GM15510 (cell line): ENCODE data around the gene SERPINA4.

Experiments
- POLR2A ChIP-seq: IDR thresholded peaks from 3 replicates; pipeline ENCODE4 v1.6.1; 2011; ENCODE audit warnings: borderline replicate concordance; ENCODE audit not compliant: insufficient read length; ENCODE audit errors: extremely low read depth

The SERPINA4 gene

GRCh38 chr14:94591073-94591472 lies 29.8 kb downstream of the SERPINA4 start:
- TF ChIP-seq POLR2A, result no peak

GRCh38 chr14:94591871-94592270 lies 30.6 kb downstream of the SERPINA4 start:
- TF ChIP-seq POLR2A, result no peak

- no peak for TF ChIP-seq POLR2A
Observed at GRCh38 chr14:94592457-94592856, 31.2 kb downstream of the SERPINA4 start.

GRCh38 chr14:94593376-94593748 lies 32.1 kb downstream of the SERPINA4 start:
- TF ChIP-seq POLR2A, result no peak

- no peak for TF ChIP-seq POLR2A
Observed at GRCh38 chr14:94593749-94594431, 32.6 kb downstream of the SERPINA4 start.

- no peak for TF ChIP-seq POLR2A
Observed at GRCh38 chr14:94594441-94594840, 33.2 kb downstream of the SERPINA4 start.

- TF ChIP-seq POLR2A, result no peak
Observed at GRCh38 chr14:94595912-94596311, 34.7 kb downstream of the SERPINA4 start.

GRCh38 chr14:94596361-94596760 lies 35.1 kb downstream of the SERPINA4 start:
- no peak for TF ChIP-seq POLR2A

GRCh38 chr14:94597788-94598187 lies 36.5 kb downstream of the SERPINA4 start:
- TF ChIP-seq POLR2A, result no peak

- TF ChIP-seq POLR2A, result no peak
Observed at GRCh38 chr14:94598506-94598815, 37.2 kb downstream of the SERPINA4 start.

GRCh38 chr14:94598816-94599655 lies 37.8 kb downstream of the SERPINA4 start:
- TF ChIP-seq POLR2A, result no peak

GRCh38 chr14:94599656-94600004 lies 38.4 kb downstream of the SERPINA4 start:
- TF ChIP-seq POLR2A, result no peak

- TF ChIP-seq POLR2A, result no peak
Observed at GRCh38 chr14:94600148-94600545, 38.9 kb downstream of the SERPINA4 start.

- TF ChIP-seq POLR2A, result no peak
Observed at GRCh38 chr14:94601884-94602391, 40.7 kb downstream of the SERPINA4 start.

- TF ChIP-seq POLR2A, result no peak
Observed at GRCh38 chr14:94602722-94603121, 41.5 kb downstream of the SERPINA4 start.

GRCh38 chr14:94605361-94605760 lies 44.1 kb downstream of the SERPINA4 start:
- TF ChIP-seq POLR2A, result no peak
